NB4 (cell line): ENCODE measurements around the gene VPS36.

Source experiments
- CTCF ChIP-seq: IDR thresholded peaks from one replicate; pipeline ENCODE4 v1.5.1; 2012; ENCODE audit warnings: low read depth, low read length
- POLR2A ChIP-seq: IDR thresholded peaks from 2 replicates; pipeline ENCODE4 v1.6.1; 2011; ENCODE audit warnings: mild to moderate bottlenecking; ENCODE audit not compliant: insufficient read length; ENCODE audit errors: extremely low read depth

- TF ChIP-seq CTCF (no peak), POLR2A (no peak)
These were observed 45.1 kb downstream of the VPS36 start for GRCh38 chr13:52405369-52405766.
